SK-N-SH treated with all-trans-retinoic acid at 6 μM for 48 hours (cell line): ENCODE results near the gene UGT1A4.

Experiments
- BACH2 ChIP-seq: fragments of 250-450 bp; sonication (Bioruptor Pico); IDR thresholded peaks from 2 replicates; pipeline ENCODE4 v1.9.0; 2021; ENCODE audit warnings: mild to moderate bottlenecking, borderline replicate concordance
- CREB5 ChIP-seq: fragments of 250-450 bp; sonication (Bioruptor Pico); IDR thresholded peaks from 2 replicates; pipeline ENCODE4 v1.5.1; 2020; ENCODE audit warnings: low read depth, mild to moderate bottlenecking, moderate library complexity
- CSRNP3 ChIP-seq: fragments of 250-450 bp; sonication (Bioruptor Pico); IDR thresholded peaks from 2 replicates; pipeline ENCODE4 v1.5.1; 2021; ENCODE audit warnings: mild to moderate bottlenecking, moderate library complexity
- ESRRG ChIP-seq: fragments of 250-450 bp; sonication (Bioruptor Pico); IDR thresholded peaks from 2 replicates; pipeline ENCODE4 v1.6.1; 2021; ENCODE audit warnings: mild to moderate bottlenecking
- GLIS3 ChIP-seq: fragments of 250-450 bp; sonication (Bioruptor Pico); IDR thresholded peaks from 2 replicates; pipeline ENCODE4 v1.5.0; 2020; ENCODE audit warnings: mild to moderate bottlenecking, moderate library complexity
- PATZ1 ChIP-seq: fragments of 250-450 bp; sonication (Bioruptor Pico); IDR thresholded peaks from 2 replicates; pipeline ENCODE4 v1.8.0; 2020; ENCODE audit warnings: mild to moderate bottlenecking, moderate library complexity, borderline replicate concordance
- POU6F1 ChIP-seq: fragments of 250-450 bp; sonication (Bioruptor Pico); IDR thresholded peaks from 2 replicates; pipeline ENCODE4 v1.8.0; 2021; ENCODE audit warnings: low read depth, mild to moderate bottlenecking, moderate library complexity, borderline replicate concordance
- PPARA ChIP-seq: fragments of 250-450 bp; sonication (Bioruptor Pico); IDR thresholded peaks from 2 replicates; pipeline ENCODE4 v1.5.0; 2020; ENCODE audit warnings: mild to moderate bottlenecking, borderline replicate concordance
- RARB ChIP-seq: fragments of 250-450 bp; sonication (Bioruptor Pico); IDR thresholded peaks from 2 replicates; pipeline ENCODE4 v1.8.0; 2021; ENCODE audit warnings: mild to moderate bottlenecking, moderate library complexity
- ZFP3 ChIP-seq: fragments of 250-450 bp; sonication (Bioruptor Pico); IDR thresholded peaks from 2 replicates; pipeline ENCODE4 v1.5.0; 2020; ENCODE audit warnings: mild to moderate bottlenecking, moderate library complexity
- ZFP30 ChIP-seq: fragments of 450-650 bp; formaldehyde crosslinking; IDR thresholded peaks from 2 replicates; pipeline ENCODE4 v1.5.0; 2022; ENCODE audit warnings: mild to moderate bottlenecking, moderate library complexity
- ZNF8 ChIP-seq: fragments of 450-650 bp; formaldehyde crosslinking; IDR thresholded peaks from 2 replicates; pipeline ENCODE4 v1.5.0; 2020; ENCODE audit warnings: mild to moderate bottlenecking, moderate library complexity

GRCh38 chr2:233775414-233775813, 56.9 kb downstream of the UGT1A4 start:
- TF ChIP-seq CREB5 (CRISPR knock-in tag) = no peak
- TF ChIP-seq PATZ1 (CRISPR knock-in tag) = no peak
- TF ChIP-seq BACH2 = no peak
- TF ChIP-seq POU6F1 (CRISPR knock-in tag) = no peak
- TF ChIP-seq GLIS3 (CRISPR knock-in tag) = no peak
- TF ChIP-seq ESRRG (CRISPR knock-in tag) = no peak
- no peak for TF ChIP-seq ZFP30
- TF ChIP-seq RARB (CRISPR knock-in tag) = no peak
- TF ChIP-seq CSRNP3 (CRISPR knock-in tag) = no peak
- no peak for TF ChIP-seq PPARA (CRISPR knock-in tag)
- TF ChIP-seq ZNF8 (CRISPR knock-in tag) = no peak
- TF ChIP-seq ZFP3 (CRISPR knock-in tag) = no peak
